NB4 (cell line): ENCODE data around the gene SERPINB2.

Experiments
- CTCF ChIP-seq: IDR thresholded peaks from one replicate; pipeline ENCODE4 v1.5.1; 2012; ENCODE audit warnings: low read depth, low read length
- POLR2A ChIP-seq: IDR thresholded peaks from 2 replicates; pipeline ENCODE4 v1.6.1; 2011; ENCODE audit warnings: mild to moderate bottlenecking; ENCODE audit not compliant: insufficient read length; ENCODE audit errors: extremely low read depth
- TF ChIP-seq, protein P1 (sequence below): IDR thresholded peaks from 2 replicates; pipeline ENCODE4 v1.6.1; 2011; ENCODE audit warnings: low read depth, low read length

DNA sequence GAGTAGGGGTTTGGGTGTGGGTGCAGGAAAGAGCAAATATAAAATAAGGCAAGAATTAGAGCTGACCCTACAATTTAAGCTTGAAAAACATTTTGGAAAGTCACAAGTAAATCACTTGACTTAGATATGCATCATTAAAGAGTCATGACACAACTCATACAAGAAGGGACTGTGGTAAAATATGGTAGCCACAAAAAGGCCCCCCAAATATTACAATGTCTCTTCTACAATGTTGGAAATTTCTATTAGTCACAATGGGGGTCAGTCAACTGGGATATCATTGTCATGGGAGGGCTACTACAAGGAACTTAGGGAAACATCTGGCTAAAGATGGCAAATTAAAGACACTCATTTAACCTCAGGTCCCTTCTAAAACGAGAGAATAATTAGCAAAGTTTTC lies 15.7 kb upstream of the SERPINB2 start:
- TF ChIP-seq CTCF, result no peak
- TF ChIP-seq POLR2A, result no peak
- TF ChIP-seq, protein P1, sequence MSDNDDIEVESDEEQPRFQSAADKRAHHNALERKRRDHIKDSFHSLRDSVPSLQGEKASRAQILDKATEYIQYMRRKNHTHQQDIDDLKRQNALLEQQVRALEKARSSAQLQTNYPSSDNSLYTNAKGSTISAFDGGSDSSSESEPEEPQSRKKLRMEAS, result no peak
